H1 (cell line): ENCODE measurements around the gene PTPRG. TPM values are rescaled to one million over a fixed set of nuclear protein-coding genes. Genes with fewer than 3 reads are reported as not detected.

ENCODE experiments used
- GABPA ChIP-seq: IDR thresholded peaks from 2 replicates; pipeline ENCODE4 v1.6.1; 2011; ENCODE audit warnings: mild to moderate bottlenecking, low read length, moderate library complexity, borderline replicate concordance; ENCODE audit not compliant: insufficient read depth
- MAX ChIP-seq: IDR thresholded peaks from 2 replicates; pipeline ENCODE4 v1.6.1; 2012; ENCODE audit warnings: inconsistent platforms
- NANOG ChIP-seq: IDR thresholded peaks from 2 replicates; pipeline ENCODE4 v1.6.1; 2011; ENCODE audit warnings: low read length, low read depth, mild to moderate bottlenecking, inconsistent platforms; ENCODE audit not compliant: insufficient read depth, poor library complexity, severe bottlenecking
- RAD21 ChIP-seq, 2 experiments: IDR thresholded peaks in 1 of 2; conservative IDR thresholded peaks in 1 of 2; 2 replicates each; pipeline ENCODE4 v1.6.1; 2011; ENCODE audit warnings: low read depth in 2 of 2, low read length in 2 of 2, improper control_type of control experiment in 1 of 2, inconsistent platforms in 1 of 2, mild to moderate bottlenecking in 1 of 2, moderate library complexity in 1 of 2
- SAP30 ChIP-seq: fragments of 300-600 bp; sonication (generic); IDR thresholded peaks from 2 replicates; pipeline ENCODE4 v1.7.1; 2012; ENCODE audit warnings: low read length, moderate library complexity, mild to moderate bottlenecking, inconsistent platforms; ENCODE audit not compliant: insufficient read depth, insufficient replicate concordance
- SIX5 ChIP-seq: IDR thresholded peaks from 2 replicates; pipeline ENCODE4 v1.6.1; 2011; ENCODE audit warnings: mild to moderate bottlenecking, low read depth, low read length
- USF2 ChIP-seq: IDR thresholded peaks from 2 replicates; pipeline ENCODE4 v1.6.1; 2011; ENCODE audit warnings: low read length, improper control_type of control experiment
- ZNF274 ChIP-seq: IDR thresholded peaks from 2 replicates; pipeline ENCODE4 v1.7.0; 2012; ENCODE audit warnings: low read length, borderline replicate concordance; ENCODE audit errors: extremely low read depth
- polyA plus RNA-seq, 7 experiments: library from polyadenylated mRNA; depleted of rRNA in 3 of 7; stranded (reverse) in 5 of 7; unstranded in 2 of 7; fragments of >200 nt in 5 of 7; fragments of 200-250 nt in 2 of 7; gene quantifications; 1 replicate in 5 of 7; 2 replicates in 1 of 7; 4 replicates in 1 of 7; pipeline versions ENCODE4 v1.2.1 to v1.2.3, GENCODE V29; 2011 to 2013; ENCODE audit warnings: missing spikeins in 2 of 7, mixed read lengths in 2 of 7
- total RNA-seq: library from RNA; stranded (reverse); fragmentation: NEBNext Ultra II Directional; extraction: Animal tissue kit (Norgen Biotek cat#: 25700); gene quantifications from 2 replicates; pipeline ENCODE4 v1.2.1, GENCODE V29; 2021

PTPRG gene
- total and polyA plus RNA-seq, 2 of the 8 experiments (the other 6 are each of a cell fraction or from before 2014, with no cell fraction given), result 23.3 to 96.2 TPM

- no peak for TF ChIP-seq SIX5
- TF ChIP-seq MAX, result no peak
- TF ChIP-seq USF2, result no peak
- TF ChIP-seq GABPA, result no peak
- TF ChIP-seq RAD21 (IDR thresholded peaks at IDR 0.05 in 1 of 2, conservative IDR thresholded peaks at IDR 0.05 in 1 of 2; ENCODE audit: low read depth in 2 of 2, low read length in 2 of 2), result no peak; a peak in 1 of 4 replicates
- TF ChIP-seq SAP30, result no peak
- no peak for TF ChIP-seq NANOG
- TF ChIP-seq ZNF274, result no peak
Observed at GRCh38 chr3:62178739-62179600, 617.6 kb downstream of the PTPRG start (continued).
